Caco-2 (cell line): ENCODE data around the gene IDI1. TPM values are rescaled to one million over a fixed set of nuclear protein-coding genes. Genes with fewer than 3 reads are reported as not detected.

Source experiments
- BruUV-seq: library from RNA; stranded (reverse); fragments of 400-500 nt; replicated peaks from 2 replicates; lab custom pipeline; 2021; lab: Mats Ljungman, UMichigan
- CTCF ChIA-PET: fragments of 300-600 bp; sonication (Branson Sonifier 250); formaldehyde crosslinking; loops from one replicate; lab custom pipeline; 2022; ENCODE audit warnings: antibody characterized with exemption; lab: Charles Lee
- POLR2A ChIA-PET: fragments of 300-600 bp; sonication (Branson Sonifier 250); formaldehyde crosslinking; loops from one replicate; lab custom pipeline; 2022; ENCODE audit warnings: antibody characterized with exemption; lab: Charles Lee
- DNase-seq, 2 experiments: peaks; one replicate each; pipeline versions ENCODE4 v3.0.0 to v3.0.0-alpha.2; 2020 to 2022
- H3K27me3 ChIP-seq: replicated peaks from 2 replicates; pipeline ENCODE4 v1.6.0; 2011; ENCODE audit warnings: low read length; ENCODE audit not compliant: control insufficient read depth, insufficient read depth
- H3K36me3 ChIP-seq: 2 replicates; pipeline ENCODE4 v1.5.1; 2011; ENCODE audit warnings: low read length; ENCODE audit not compliant: control insufficient read depth, insufficient read depth
- H3K4me1 ChIP-seq: fragments of 250-450 bp; sonication (Bioruptor Pico); 2 replicates; pipeline ENCODE4 v1.5.1; 2020; ENCODE audit warnings: mild to moderate bottlenecking
- H3K4me3 ChIP-seq: 2 replicates; pipeline ENCODE4 v1.5.1; 2011; ENCODE audit warnings: low read depth, mild to moderate bottlenecking, control low read depth, low read length
- H3K9me3 ChIP-seq: fragments of 250-450 bp; sonication (Bioruptor Pico); 2 replicates; pipeline ENCODE4 v1.5.1; 2020; ENCODE audit warnings: mild to moderate bottlenecking, moderate library complexity
- H3K27ac Mint-ChIP-seq: one replicate; pipeline ENCODE4 v1.8.0; 2022; ENCODE audit warnings: mixed read lengths; ENCODE audit not compliant: unreplicated experiment
- H3K27me3 Mint-ChIP-seq: one replicate; pipeline ENCODE4 v1.8.0; 2022; ENCODE audit warnings: mixed read lengths; ENCODE audit not compliant: insufficient read depth, unreplicated experiment
- H3K36me3 Mint-ChIP-seq: one replicate; pipeline ENCODE4 v1.8.0; 2022; ENCODE audit warnings: mild to moderate bottlenecking, mixed read lengths; ENCODE audit not compliant: insufficient read depth, unreplicated experiment
- H3K4me1 Mint-ChIP-seq: one replicate; pipeline ENCODE4 v1.8.0; 2022; ENCODE audit warnings: low read depth, mixed read lengths; ENCODE audit not compliant: unreplicated experiment
- H3K4me3 Mint-ChIP-seq: one replicate; pipeline ENCODE4 v1.8.0; 2022; ENCODE audit warnings: mild to moderate bottlenecking, moderate library complexity, mixed read lengths; ENCODE audit not compliant: unreplicated experiment
- H3K9me3 Mint-ChIP-seq: one replicate; pipeline ENCODE4 v1.8.0; 2022; ENCODE audit warnings: mixed read lengths; ENCODE audit not compliant: unreplicated experiment
- intact Hi-C: fragments of 100-400 bp; cut with micrococcal nuclease; formaldehyde crosslinking; loops from one replicate; pipeline ENCODE4 v1.10.0; 2022; ENCODE audit not compliant: unreplicated experiment
- total RNA-seq: library from RNA; stranded (reverse); gene quantifications from 2 replicates; pipeline ENCODE4 v1.2.3, GENCODE V29; 2022
- TF ChIP-seq, protein P1 (sequence below), 2 experiments: fragments of 200-600 bp in 1 of 2; IDR thresholded peaks; 1 replicate in 1 of 2; 2 replicates in 1 of 2; pipeline versions ENCODE4 v1.5.1 to v1.8.0; 2011 to 2022; ENCODE audit warnings: antibody characterized with exemption in 1 of 2, control low read depth in 1 of 2, inconsistent platforms in 1 of 2, low read depth in 1 of 2, low read length in 1 of 2, mild to moderate bottlenecking in 1 of 2, moderate library complexity in 1 of 2; ENCODE audit not compliant: insufficient read depth in 1 of 2, severe bottlenecking in 1 of 2, unreplicated experiment in 1 of 2

Gene IDI1
- total RNA-seq, 1 experiment from 2014 or later: 133 TPM

DNA sequence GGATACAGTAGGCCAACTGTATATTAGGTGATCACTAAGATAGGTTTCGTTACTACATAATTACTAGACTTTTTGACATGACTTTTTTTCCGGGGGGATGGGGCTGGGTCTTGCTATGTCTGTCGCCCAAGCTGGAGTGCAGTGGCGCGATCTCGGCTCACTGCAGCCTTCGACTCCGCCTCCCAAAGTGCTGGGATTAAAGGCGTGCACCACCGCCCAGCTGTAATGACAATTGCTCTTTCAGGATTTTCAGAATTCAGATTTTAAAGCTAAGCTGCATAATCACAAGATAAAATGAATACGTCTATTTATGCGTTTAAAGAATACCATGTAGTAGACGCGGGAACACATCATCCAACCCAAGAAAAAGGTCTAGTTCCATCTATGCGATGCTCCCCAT is 982 bp downstream of the IDI1 start:
- DNase-seq: peak in 1 of 2 experiments; percentile 52
- Mint-ChIP-seq H3K9me3 (no peaks in the 10 kb centered on the region), H3K27me3 (no peaks in the 10 kb centered on the region), H3K36me3 (peaks cover 86% of the 10 kb centered on the region), H3K27ac (peak overlapping the region; percentile 96), H3K4me1 (peaks cover 31% of the 10 kb centered on the region), H3K4me3 (peak overlapping the region; percentile 99)
- no peaks in the 10 kb centered on the region for H3K27me3 ChIP-seq
- peak overlapping the region; percentile 80 for H3K4me3 ChIP-seq
- CTCF ChIA-PET: interaction anchor here (1.5 kb wide), 1 partner anchor 232 kb away, joined by 7 read pairs; no protein-coding TSS in a partner anchor
- peaks cover 5% of the 10 kb centered on the region; the same call in 1 of the 2 replicates for H3K36me3 ChIP-seq
- H3K4me1 ChIP-seq: peaks cover 8% of the 10 kb centered on the region; the same call in 1 of the 2 replicates
- POLR2A ChIA-PET: interaction anchor here (1.1 to 3.5 kb wide), 9 partner anchors 13 to 501 kb away, joined by 4 to 73 read pairs (median 12); partner anchors contain the start of genes GTPBP4 and LARP4B
- BruUV-seq: no TSS peak
- TF ChIP-seq, protein P1, sequence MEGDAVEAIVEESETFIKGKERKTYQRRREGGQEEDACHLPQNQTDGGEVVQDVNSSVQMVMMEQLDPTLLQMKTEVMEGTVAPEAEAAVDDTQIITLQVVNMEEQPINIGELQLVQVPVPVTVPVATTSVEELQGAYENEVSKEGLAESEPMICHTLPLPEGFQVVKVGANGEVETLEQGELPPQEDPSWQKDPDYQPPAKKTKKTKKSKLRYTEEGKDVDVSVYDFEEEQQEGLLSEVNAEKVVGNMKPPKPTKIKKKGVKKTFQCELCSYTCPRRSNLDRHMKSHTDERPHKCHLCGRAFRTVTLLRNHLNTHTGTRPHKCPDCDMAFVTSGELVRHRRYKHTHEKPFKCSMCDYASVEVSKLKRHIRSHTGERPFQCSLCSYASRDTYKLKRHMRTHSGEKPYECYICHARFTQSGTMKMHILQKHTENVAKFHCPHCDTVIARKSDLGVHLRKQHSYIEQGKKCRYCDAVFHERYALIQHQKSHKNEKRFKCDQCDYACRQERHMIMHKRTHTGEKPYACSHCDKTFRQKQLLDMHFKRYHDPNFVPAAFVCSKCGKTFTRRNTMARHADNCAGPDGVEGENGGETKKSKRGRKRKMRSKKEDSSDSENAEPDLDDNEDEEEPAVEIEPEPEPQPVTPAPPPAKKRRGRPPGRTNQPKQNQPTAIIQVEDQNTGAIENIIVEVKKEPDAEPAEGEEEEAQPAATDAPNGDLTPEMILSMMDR (IDR thresholded peaks at IDR 0.05; ENCODE audit: insufficient read depth in 1 of 2, low read depth in 1 of 2, low read length in 1 of 2, severe bottlenecking in 1 of 2, unreplicated experiment in 1 of 2): no peak
- H3K9me3 ChIP-seq: no peaks in the 10 kb centered on the region
- intact Hi-C loops: loop anchor here (2.0 kb wide), 1 partner anchor 27 kb away; no protein-coding TSS in a partner anchor

DNA sequence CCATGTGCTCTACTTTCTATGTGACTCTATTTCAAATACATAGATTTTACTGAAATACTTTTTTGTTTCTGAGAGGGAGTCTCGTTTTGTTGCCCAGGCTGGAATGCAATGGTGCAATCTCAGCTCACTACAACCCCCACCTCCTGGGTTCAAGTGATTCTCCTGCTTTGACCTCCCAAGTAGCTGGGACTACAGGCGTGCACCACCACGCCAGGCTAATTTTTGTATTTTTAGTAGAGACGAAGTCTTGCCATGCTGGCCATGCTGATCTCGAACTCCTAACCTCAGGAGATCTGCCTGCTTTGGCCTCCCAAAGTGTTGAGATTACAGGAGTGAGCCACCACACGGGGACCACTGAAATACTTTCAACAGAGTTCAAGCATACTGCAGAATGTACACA is 3.5 kb downstream of the IDI1 start:
- H3K4me1 Mint-ChIP-seq: peaks cover 31% of the 10 kb centered on the region
- no peaks in the 10 kb centered on the region for H3K27me3 ChIP-seq
- peaks cover under 1% of the 10 kb centered on the region; the same call in 1 of the 2 replicates for H3K4me1 ChIP-seq
- no peaks in the 10 kb centered on the region for H3K27me3 Mint-ChIP-seq
- H3K9me3 Mint-ChIP-seq: no peaks in the 10 kb centered on the region
- CTCF ChIA-PET: no interaction called here
- H3K36me3 ChIP-seq: peaks cover 4% of the 10 kb centered on the region; the same call in 1 of the 2 replicates
- POLR2A ChIA-PET: no interaction called here
- H3K4me3 Mint-ChIP-seq: peak overlapping the region; percentile 40
- peaks cover 89% of the 10 kb centered on the region for H3K36me3 Mint-ChIP-seq
- H3K9me3 ChIP-seq: no peaks in the 10 kb centered on the region
- no TSS peak for BruUV-seq
- TF ChIP-seq, protein P1 (IDR thresholded peaks at IDR 0.05; ENCODE audit: insufficient read depth in 1 of 2, low read depth in 1 of 2, low read length in 1 of 2, severe bottlenecking in 1 of 2, unreplicated experiment in 1 of 2): no peak
- no peak overlapping the region for H3K4me3 ChIP-seq
- intact Hi-C loops: no loop called here
- DNase-seq: no peak
- H3K27ac Mint-ChIP-seq: peak overlapping the region; percentile 30

DNA sequence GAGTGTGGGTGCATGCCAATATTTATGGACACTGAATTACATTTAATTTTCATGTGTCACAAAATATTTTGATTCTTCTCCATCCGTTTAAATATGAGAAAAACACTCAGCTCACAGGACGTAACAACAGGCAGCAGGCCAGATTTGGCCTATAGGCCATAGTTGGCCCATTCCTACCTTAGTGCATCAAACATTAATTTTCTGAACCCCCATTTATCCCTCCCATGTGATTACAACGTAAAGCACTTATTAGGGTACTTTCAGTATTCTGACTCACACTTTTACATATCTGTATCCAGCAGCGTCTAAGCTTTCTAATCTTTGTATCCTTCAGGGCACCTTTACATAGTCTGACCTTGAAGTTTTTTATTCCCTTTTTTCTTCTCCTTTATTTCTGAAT is 4.0 kb downstream of the IDI1 start:
- CTCF ChIA-PET: no interaction called here
- DNase-seq: no peak
- Mint-ChIP-seq H3K9me3 (no peaks in the 10 kb centered on the region), H3K4me3 (peak overlapping the region; percentile 40), H3K27me3 (no peaks in the 10 kb centered on the region), H3K27ac (peak overlapping the region; percentile 30), H3K4me1 (peaks cover 36% of the 10 kb centered on the region), H3K36me3 (peaks cover 89% of the 10 kb centered on the region)
- no peaks in the 10 kb centered on the region for H3K9me3 ChIP-seq
- BruUV-seq: TSS peak; percentile 8
- TF ChIP-seq, protein P1 (IDR thresholded peaks at IDR 0.05; ENCODE audit: insufficient read depth in 1 of 2, low read depth in 1 of 2, low read length in 1 of 2, severe bottlenecking in 1 of 2, unreplicated experiment in 1 of 2): no peak
- H3K36me3 ChIP-seq: peaks cover 4% of the 10 kb centered on the region; the same call in 1 of the 2 replicates
- H3K4me1 ChIP-seq: peaks cover 4% of the 10 kb centered on the region; the same call in 1 of the 2 replicates
- H3K4me3 ChIP-seq: no peak overlapping the region
- POLR2A ChIA-PET: no interaction called here
- H3K27me3 ChIP-seq: no peaks in the 10 kb centered on the region
- intact Hi-C loops: no loop called here
